Measurements from ENCODE around the gene ADAMTSL2. TPM values are rescaled to one million over a fixed set of nuclear protein-coding genes. Genes with fewer than 3 reads are reported as not detected.

Gene ADAMTSL2
- total RNA-seq, 2 experiments from 2014 or later = 0.11 to 0.25 TPM

DNA sequence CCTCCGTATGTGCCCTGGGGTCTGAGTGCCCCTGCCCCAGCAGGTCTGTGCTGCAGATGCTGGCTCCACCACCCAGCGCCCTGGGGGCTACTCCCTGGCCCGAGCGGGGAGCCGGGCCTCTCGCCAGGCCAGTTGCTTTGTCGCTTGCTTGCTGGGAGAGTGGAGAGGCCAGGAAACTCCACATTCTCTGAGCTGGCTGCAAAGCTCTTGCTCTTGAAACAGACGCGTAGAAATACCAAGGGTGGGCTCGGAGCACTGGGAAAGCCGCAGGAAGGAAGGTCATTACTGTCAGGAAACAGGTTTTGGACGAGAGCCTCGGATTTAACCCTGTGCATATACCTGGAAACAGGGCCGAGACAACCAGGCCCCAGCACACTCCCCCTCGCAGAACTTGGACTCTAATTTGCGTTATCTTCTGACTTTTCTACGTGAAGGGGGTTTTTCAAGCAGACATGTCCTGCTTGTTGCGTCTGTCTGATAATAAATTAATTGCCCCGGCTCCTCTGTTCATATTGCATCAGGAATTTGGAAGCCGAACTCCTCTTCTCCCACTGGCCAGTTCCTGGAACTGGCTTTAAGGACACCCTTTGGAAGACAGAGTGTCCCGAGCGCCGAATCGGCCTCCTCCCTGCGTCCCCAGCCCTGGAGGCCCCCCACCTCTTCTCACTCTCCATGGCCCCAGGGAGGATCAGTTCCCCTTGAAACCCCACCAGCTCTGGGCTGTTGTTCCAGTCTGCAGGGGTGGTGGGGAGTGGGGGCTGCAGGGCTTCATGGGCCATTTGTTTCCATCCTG, 11.2 kb downstream of the ADAMTSL2 start:
- Mint-ChIP-seq H3K9me3 (no peaks in the 10 kb centered on the region), H3K27ac (no peak overlapping the region), H3K36me3 (ENCODE audit: low read depth) (no peaks in the 10 kb centered on the region), H3K27me3 (no peaks in the 10 kb centered on the region), H3K4me3 (no peak overlapping the region), H3K4me1 (ENCODE audit: low read depth) (no peaks in the 10 kb centered on the region)
- no peak for ATAC-seq
- TF ChIP-seq, protein P1, sequence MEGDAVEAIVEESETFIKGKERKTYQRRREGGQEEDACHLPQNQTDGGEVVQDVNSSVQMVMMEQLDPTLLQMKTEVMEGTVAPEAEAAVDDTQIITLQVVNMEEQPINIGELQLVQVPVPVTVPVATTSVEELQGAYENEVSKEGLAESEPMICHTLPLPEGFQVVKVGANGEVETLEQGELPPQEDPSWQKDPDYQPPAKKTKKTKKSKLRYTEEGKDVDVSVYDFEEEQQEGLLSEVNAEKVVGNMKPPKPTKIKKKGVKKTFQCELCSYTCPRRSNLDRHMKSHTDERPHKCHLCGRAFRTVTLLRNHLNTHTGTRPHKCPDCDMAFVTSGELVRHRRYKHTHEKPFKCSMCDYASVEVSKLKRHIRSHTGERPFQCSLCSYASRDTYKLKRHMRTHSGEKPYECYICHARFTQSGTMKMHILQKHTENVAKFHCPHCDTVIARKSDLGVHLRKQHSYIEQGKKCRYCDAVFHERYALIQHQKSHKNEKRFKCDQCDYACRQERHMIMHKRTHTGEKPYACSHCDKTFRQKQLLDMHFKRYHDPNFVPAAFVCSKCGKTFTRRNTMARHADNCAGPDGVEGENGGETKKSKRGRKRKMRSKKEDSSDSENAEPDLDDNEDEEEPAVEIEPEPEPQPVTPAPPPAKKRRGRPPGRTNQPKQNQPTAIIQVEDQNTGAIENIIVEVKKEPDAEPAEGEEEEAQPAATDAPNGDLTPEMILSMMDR (IDR thresholded peaks at IDR 0.05) = no peak
- no peak for DNase-seq
- intact Hi-C loops (cut with micrococcal nuclease) = no loop called here
- POLR2A ChIA-PET = no interaction called here
- CTCF ChIA-PET = no interaction called here

DNA sequence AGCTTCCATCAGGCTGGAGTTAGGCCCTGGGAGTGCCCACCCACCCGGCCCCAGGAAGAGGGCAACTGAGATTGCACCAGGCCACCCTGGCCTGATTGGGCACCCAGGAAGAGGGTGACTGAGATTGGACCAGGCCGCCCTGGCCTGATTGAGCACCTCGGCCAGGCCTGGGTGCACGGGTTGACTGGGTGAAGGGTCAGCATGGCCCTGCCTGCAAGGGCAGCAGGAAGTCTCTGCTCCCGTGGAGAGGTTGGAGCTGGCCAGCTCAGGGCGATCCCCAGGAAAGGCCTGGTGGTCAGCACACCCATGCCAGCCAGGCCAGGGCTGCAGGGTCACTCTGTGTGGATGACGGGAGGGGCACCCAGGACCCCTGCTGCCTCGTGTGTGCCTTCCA, 11.8 kb downstream of the ADAMTSL2 start:
- DNase-seq = no peak
- no peak for ATAC-seq
- Mint-ChIP-seq H3K4me1 (ENCODE audit: low read depth) (no peaks in the 10 kb centered on the region), H3K36me3 (ENCODE audit: low read depth) (no peaks in the 10 kb centered on the region), H3K9me3 (no peaks in the 10 kb centered on the region), H3K27me3 (no peaks in the 10 kb centered on the region), H3K27ac (no peak overlapping the region), H3K4me3 (no peak overlapping the region)
- ChIA-PET POLR2A (no interaction called here), CTCF (no interaction called here)
- intact Hi-C loops (cut with micrococcal nuclease) = no loop called here
- TF ChIP-seq, protein P1 (IDR thresholded peaks at IDR 0.05) = no peak

DNA sequence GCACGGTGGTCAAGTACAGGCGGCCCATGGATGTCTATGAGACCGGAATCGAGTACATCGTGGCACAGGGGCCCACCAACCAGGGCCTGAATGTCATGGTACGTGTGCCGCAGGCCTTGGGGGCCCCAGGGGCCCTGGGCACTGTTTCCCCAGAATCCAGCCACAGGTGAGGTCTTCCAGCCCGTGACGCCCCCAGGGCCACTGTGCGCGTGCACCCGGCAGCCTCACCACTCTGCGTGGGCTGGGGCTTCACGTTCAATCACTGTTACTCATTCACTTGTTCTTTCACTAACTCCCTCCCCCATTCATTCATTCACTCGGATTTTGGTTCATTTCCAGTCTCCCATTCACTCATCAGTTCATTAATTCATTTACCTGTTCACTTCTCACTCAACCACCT, 12.6 kb downstream of the ADAMTSL2 start:
- H3K4me1 Mint-ChIP-seq (ENCODE audit: low read depth) = no peaks in the 10 kb centered on the region
- TF ChIP-seq, protein P1 (IDR thresholded peaks at IDR 0.05) = no peak
- no peak for ATAC-seq
- DNase-seq = no peak
- H3K36me3 Mint-ChIP-seq (ENCODE audit: low read depth) = no peaks in the 10 kb centered on the region
- ChIA-PET POLR2A (no interaction called here), CTCF (interaction anchor here (0.7 kb wide), 1 partner anchor 9 kb away, joined by 3 read pairs; no protein-coding TSS in a partner anchor)
- intact Hi-C loops (cut with micrococcal nuclease) = no loop called here
- no peaks in the 10 kb centered on the region for H3K27me3 Mint-ChIP-seq
- no peak overlapping the region for H3K27ac Mint-ChIP-seq
- no peak overlapping the region for H3K4me3 Mint-ChIP-seq
- H3K9me3 Mint-ChIP-seq = no peaks in the 10 kb centered on the region

DNA sequence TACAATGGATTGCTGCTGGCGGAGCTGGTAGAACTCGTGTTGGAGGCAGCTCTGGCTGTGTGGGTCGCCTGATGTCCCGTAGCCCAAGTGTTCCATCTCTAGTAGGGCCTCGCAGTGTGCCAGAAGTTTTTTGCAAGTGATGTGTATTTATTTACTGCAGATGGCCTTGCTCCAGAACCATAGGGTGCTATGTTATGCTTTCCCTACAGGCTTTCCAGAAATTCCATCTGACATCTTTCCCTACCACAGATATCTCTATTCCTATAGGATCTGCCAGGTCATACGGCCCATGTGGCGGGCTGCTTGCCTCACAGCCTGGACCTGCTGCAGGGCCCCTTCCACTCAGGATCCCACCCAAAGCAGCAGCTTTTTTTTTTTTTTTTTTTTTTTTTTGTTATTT, 16.9 kb downstream of the ADAMTSL2 start:
- H3K27me3 Mint-ChIP-seq = peaks cover 2% of the 10 kb centered on the region
- DNase-seq (no peak), ATAC-seq (no peak)
- H3K4me1 Mint-ChIP-seq (ENCODE audit: low read depth) = no peaks in the 10 kb centered on the region
- no peak overlapping the region for H3K4me3 Mint-ChIP-seq
- intact Hi-C loops (cut with micrococcal nuclease) = no loop called here
- no peaks in the 10 kb centered on the region for H3K36me3 Mint-ChIP-seq (ENCODE audit: low read depth)
- CTCF ChIA-PET = no interaction called here
- H3K27ac Mint-ChIP-seq = no peak overlapping the region
- TF ChIP-seq, protein P1 (IDR thresholded peaks at IDR 0.05) = no peak
- POLR2A ChIA-PET = no interaction called here
- H3K9me3 Mint-ChIP-seq = no peaks in the 10 kb centered on the region

DNA sequence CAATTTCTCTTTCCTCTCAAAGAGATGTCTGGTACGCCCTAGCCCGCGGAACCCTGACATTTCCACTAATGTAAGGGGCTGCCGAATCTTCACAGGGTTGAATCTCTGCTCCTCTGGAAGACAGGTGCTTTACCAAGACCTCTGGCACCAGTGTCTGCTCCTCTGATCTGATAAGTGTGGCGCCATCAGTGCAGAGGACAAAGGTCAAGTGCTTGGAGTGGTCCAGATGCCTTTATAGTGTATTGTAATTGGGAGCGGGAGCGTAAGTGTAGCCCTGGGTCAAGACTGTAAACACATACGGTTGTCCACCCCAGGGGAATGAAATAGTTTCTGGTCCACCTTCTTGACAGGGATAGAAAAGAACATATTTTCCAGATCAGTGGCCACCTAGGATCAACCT, 17.7 kb downstream of the ADAMTSL2 start:
- TF ChIP-seq, protein P1 (IDR thresholded peaks at IDR 0.05) = no peak
- H3K4me3 Mint-ChIP-seq = no peak overlapping the region
- DNase-seq = no peak
- POLR2A ChIA-PET = no interaction called here
- CTCF ChIA-PET = no interaction called here
- no peaks in the 10 kb centered on the region for H3K36me3 Mint-ChIP-seq (ENCODE audit: low read depth)
- peaks cover 2% of the 10 kb centered on the region for H3K27me3 Mint-ChIP-seq
- no peaks in the 10 kb centered on the region for H3K4me1 Mint-ChIP-seq (ENCODE audit: low read depth)
- ATAC-seq = no peak
- no peak overlapping the region for H3K27ac Mint-ChIP-seq
- no peaks in the 10 kb centered on the region for H3K9me3 Mint-ChIP-seq
- intact Hi-C loops (cut with micrococcal nuclease) = no loop called here

All from activated CD8-positive, alpha-beta T cell treated with anti-CD3 and anti-CD28 coated beads for 36 hours (primary cell).